HEK293 (cell line): ENCODE data around the gene BORCS5.

Source experiments
- ZNF223 ChIP-seq: fragments of 450-650 bp; formaldehyde crosslinking; IDR thresholded peaks from 2 replicates; pipeline ENCODE4 v1.5.1; 2016; ENCODE audit warnings: missing biosample characterization, missing genetic modification characterization
- ZNF274 ChIP-seq, 2 experiments: fragments of 200-500 bp in 1 of 2; fragments of 450-650 bp in 1 of 2; sonication (Bioruptor generic) in 1 of 2; formaldehyde crosslinking in 1 of 2; IDR thresholded peaks; 2 replicates each; pipeline versions ENCODE4 v1.5.1 to v1.6.1; 2014 to 2016; ENCODE audit warnings: borderline replicate concordance in 1 of 2, inconsistent platforms in 1 of 2, low read length in 1 of 2, missing biosample characterization in 1 of 2, missing genetic modification characterization in 1 of 2
- TF ChIP-seq, protein P1 (sequence below): fragments of 450-650 bp; formaldehyde crosslinking; IDR thresholded peaks from 2 replicates; pipeline ENCODE4 v1.5.1; 2016; ENCODE audit warnings: missing biosample characterization, missing genetic modification characterization, low read depth
- TF ChIP-seq, protein P2 (sequence below): fragments of 450-650 bp; formaldehyde crosslinking; IDR thresholded peaks from 2 replicates; pipeline ENCODE4 v1.5.1; 2016; ENCODE audit warnings: missing biosample characterization, missing genetic modification characterization

DNA sequence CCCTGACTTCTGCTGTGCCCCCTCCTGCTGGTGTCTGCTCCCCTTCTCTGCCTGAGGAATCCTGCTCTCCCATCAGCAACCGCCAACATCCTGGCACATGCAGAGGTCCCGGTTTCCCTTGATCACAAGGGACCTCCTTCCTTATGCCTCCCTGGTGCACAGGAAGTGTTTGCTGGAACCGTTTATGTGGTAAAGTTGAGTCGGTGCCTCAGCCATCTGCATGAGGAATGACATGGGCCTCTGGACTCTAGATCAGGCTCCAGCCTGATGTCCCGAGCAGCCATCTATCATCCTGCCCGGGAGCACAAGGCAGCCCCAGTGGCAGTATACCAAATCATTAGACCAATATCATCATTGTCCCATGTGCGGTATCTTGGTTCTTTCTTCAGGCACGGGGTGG lies 90.4 kb downstream of the BORCS5 start:
- TF ChIP-seq, protein P1, sequence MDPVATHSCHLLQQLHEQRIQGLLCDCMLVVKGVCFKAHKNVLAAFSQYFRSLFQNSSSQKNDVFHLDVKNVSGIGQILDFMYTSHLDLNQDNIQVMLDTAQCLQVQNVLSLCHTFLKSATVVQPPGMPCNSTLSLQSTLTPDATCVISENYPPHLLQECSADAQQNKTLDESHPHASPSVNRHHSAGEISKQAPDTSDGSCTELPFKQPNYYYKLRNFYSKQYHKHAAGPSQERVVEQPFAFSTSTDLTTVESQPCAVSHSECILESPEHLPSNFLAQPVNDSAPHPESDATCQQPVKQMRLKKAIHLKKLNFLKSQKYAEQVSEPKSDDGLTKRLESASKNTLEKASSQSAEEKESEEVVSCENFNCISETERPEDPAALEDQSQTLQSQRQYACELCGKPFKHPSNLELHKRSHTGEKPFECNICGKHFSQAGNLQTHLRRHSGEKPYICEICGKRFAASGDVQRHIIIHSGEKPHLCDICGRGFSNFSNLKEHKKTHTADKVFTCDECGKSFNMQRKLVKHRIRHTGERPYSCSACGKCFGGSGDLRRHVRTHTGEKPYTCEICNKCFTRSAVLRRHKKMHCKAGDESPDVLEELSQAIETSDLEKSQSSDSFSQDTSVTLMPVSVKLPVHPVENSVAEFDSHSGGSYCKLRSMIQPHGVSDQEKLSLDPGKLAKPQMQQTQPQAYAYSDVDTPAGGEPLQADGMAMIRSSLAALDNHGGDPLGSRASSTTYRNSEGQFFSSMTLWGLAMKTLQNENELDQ (tag by site-specific recombination) = no peak
- TF ChIP-seq ZNF223 (tag by site-specific recombination) (no peak), ZNF274 (IDR thresholded peaks at IDR 0.05; ENCODE audit: low read length) (no peak), ZNF274 (tag by site-specific recombination; IDR thresholded peaks at IDR 0.05; ENCODE audit: borderline replicate concordance) (no peak)
- TF ChIP-seq, protein P2, sequence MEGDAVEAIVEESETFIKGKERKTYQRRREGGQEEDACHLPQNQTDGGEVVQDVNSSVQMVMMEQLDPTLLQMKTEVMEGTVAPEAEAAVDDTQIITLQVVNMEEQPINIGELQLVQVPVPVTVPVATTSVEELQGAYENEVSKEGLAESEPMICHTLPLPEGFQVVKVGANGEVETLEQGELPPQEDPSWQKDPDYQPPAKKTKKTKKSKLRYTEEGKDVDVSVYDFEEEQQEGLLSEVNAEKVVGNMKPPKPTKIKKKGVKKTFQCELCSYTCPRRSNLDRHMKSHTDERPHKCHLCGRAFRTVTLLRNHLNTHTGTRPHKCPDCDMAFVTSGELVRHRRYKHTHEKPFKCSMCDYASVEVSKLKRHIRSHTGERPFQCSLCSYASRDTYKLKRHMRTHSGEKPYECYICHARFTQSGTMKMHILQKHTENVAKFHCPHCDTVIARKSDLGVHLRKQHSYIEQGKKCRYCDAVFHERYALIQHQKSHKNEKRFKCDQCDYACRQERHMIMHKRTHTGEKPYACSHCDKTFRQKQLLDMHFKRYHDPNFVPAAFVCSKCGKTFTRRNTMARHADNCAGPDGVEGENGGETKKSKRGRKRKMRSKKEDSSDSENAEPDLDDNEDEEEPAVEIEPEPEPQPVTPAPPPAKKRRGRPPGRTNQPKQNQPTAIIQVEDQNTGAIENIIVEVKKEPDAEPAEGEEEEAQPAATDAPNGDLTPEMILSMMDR = no peak
